ENCODE measurements around the gene ADGRB2.

The ADGRB2 gene

DNA sequence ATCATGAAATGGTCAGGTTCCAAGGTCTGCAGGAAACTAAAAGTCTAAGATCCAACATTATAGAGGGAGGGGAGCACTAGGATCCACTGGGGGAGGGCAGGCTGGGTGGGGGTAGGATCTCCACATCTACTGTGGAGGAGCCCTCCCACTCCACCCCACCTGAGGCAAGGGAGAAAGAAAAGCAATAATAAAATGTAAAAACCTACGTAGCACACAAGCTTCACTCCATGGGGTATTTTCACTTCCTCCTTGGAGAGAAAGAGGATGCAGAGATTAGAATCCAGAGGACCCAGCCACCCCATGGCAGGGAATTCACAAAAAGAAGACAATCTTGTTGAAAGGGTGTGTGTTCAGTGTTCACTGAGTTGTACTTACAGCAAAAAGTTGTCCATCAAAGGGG is 37.3 kb upstream of the ADGRB2 start:
- Histone ChIP-seq H3K4me1 (ENCODE audit: control insufficient read depth in 1 of 2, insufficient read depth in 1 of 2, low read depth in 1 of 2, low read length in 1 of 2) (peaks cover 0 to 8% of the 10 kb centered on the region in 2 experiments), H3K27ac (no peak overlapping the region), H3K36me3 (no peaks in the 10 kb centered on the region), H3K27me3 (peaks cover 5% of the 10 kb centered on the region), H3K4me3 (ENCODE audit: low read depth in 1 of 2, low read length in 1 of 2) (no peak overlapping the region), H3K9me3 (no peaks in the 10 kb centered on the region)
- TF ChIP-seq, protein P1, sequence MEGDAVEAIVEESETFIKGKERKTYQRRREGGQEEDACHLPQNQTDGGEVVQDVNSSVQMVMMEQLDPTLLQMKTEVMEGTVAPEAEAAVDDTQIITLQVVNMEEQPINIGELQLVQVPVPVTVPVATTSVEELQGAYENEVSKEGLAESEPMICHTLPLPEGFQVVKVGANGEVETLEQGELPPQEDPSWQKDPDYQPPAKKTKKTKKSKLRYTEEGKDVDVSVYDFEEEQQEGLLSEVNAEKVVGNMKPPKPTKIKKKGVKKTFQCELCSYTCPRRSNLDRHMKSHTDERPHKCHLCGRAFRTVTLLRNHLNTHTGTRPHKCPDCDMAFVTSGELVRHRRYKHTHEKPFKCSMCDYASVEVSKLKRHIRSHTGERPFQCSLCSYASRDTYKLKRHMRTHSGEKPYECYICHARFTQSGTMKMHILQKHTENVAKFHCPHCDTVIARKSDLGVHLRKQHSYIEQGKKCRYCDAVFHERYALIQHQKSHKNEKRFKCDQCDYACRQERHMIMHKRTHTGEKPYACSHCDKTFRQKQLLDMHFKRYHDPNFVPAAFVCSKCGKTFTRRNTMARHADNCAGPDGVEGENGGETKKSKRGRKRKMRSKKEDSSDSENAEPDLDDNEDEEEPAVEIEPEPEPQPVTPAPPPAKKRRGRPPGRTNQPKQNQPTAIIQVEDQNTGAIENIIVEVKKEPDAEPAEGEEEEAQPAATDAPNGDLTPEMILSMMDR (IDR thresholded peaks at IDR 0.05) = no peak

DNA sequence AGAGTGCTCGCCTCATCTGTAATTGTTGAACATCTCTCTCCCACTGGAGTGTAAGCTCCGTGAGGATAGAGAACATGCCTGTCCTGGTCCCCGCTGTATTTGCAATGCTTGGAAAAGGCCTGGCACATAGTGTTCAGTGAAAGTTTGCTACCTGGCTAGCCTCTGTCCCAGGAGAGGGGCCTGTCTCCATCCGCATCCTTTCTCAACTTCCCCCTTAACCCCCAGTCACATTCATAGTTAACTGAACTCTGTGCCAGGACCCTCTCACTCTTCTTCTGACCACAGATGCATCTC is 36.5 kb upstream of the ADGRB2 start:
- H3K36me3 ChIP-seq = no peaks in the 10 kb centered on the region
- TF ChIP-seq, protein P1 (IDR thresholded peaks at IDR 0.05) = no peak

DNA sequence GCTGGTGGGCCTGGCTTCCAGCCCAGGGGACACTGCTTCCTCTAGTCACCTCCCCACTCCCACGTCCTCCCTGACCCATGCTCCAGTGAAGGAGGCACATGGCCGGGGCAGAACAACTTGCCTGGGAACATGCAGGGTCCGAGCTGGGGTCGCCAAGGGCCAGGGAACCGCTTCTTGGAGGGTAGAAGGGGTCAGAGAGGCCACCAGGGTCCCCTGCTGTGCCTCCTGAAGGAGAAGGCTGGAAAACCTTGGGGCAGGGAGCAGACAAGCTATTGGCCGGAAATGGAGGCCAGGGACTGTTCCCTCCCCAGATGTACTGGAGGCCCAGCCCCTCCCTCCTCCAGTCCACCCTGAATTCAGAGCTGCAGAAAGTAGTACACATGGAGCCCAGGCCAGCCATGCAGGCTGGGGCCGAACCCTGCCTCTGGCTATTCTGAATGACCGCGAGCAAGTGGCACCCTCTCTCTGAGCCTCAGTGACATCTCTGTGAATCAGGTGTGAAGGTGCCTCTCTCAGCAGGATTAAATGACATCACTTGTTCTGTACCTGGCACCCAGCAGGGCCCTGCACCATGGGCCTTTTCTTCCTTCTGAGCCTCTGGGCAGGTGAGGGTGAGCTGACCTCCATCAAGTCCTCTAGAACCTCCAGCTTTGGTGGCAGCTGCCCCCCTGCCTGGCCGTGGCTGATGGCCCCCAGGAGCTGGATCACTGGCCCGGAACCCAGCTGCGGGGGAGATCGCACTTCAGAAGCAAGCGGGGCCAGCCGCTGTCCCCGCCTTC is 35.9 kb upstream of the ADGRB2 start:
- H3K27ac ChIP-seq = no peak overlapping the region
- TF ChIP-seq, protein P1 (IDR thresholded peaks at IDR 0.05) = no peak
- H3K4me1 ChIP-seq (ENCODE audit: control insufficient read depth in 1 of 2, insufficient read depth in 1 of 2, low read depth in 1 of 2, low read length in 1 of 2) = peaks cover 0 to 8% of the 10 kb centered on the region in 2 experiments

More for the DNA sequence above, 36.5 kb upstream of the ADGRB2 start:
- Histone ChIP-seq H3K4me1 (ENCODE audit: control insufficient read depth in 1 of 2, insufficient read depth in 1 of 2, low read depth in 1 of 2, low read length in 1 of 2) (peaks cover 0 to 8% of the 10 kb centered on the region in 2 experiments), H3K4me3 (ENCODE audit: low read depth in 1 of 2, low read length in 1 of 2) (no peak overlapping the region), H3K27ac (no peak overlapping the region), H3K27me3 (peaks cover 5% of the 10 kb centered on the region), H3K9me3 (no peaks in the 10 kb centered on the region)

DNA sequence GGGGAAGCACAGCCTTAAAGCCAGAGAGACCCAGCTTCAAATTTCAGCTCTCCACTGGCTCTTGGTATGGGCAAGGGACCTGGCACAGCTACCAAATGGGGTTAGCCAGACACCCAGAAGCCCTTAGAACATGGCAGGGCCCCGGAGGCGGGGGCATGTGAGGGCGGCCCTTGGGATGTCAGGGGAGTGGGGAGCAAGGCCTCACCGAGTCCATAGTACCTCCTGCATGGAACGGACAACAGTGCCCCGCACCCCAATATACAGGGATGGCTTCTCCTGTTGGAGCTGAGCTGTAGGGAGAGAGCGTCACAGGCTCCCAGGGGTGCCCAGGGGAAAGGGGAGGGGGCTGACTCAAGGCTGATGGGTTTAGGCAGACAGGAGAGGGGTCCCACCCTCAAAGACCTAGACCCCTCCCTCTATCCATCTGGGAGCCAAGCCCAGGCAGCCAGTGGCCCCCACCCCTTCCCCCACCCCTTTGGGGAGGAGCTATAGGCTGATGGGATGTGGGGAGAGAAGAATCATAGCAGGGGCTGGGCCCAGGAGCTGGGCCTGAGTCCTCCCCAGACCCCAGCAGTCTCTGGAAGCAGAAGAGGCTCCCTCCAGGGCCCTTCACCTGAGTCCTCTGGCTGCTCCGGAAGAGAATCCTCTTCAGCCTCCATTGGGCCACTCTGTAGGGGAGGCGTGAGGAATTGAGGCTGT is 35.2 kb upstream of the ADGRB2 start:
- Histone ChIP-seq H3K9me3 (no peaks in the 10 kb centered on the region), H3K4me3 (ENCODE audit: low read depth in 1 of 2, low read length in 1 of 2) (no peak overlapping the region), H3K27me3 (peaks cover 13% of the 10 kb centered on the region), H3K36me3 (no peaks in the 10 kb centered on the region), H3K4me1 (ENCODE audit: control insufficient read depth in 1 of 2, insufficient read depth in 1 of 2, low read depth in 1 of 2, low read length in 1 of 2) (peaks cover 0 to 8% of the 10 kb centered on the region in 2 experiments), H3K27ac (no peak overlapping the region)
- TF ChIP-seq, protein P1 (IDR thresholded peaks at IDR 0.05) = no peak

More for the DNA sequence above, 35.9 kb upstream of the ADGRB2 start:
- Histone ChIP-seq H3K36me3 (no peaks in the 10 kb centered on the region), H3K27me3 (peaks cover 10% of the 10 kb centered on the region), H3K4me3 (ENCODE audit: low read depth in 1 of 2, low read length in 1 of 2) (no peak overlapping the region), H3K9me3 (no peaks in the 10 kb centered on the region)

DNA sequence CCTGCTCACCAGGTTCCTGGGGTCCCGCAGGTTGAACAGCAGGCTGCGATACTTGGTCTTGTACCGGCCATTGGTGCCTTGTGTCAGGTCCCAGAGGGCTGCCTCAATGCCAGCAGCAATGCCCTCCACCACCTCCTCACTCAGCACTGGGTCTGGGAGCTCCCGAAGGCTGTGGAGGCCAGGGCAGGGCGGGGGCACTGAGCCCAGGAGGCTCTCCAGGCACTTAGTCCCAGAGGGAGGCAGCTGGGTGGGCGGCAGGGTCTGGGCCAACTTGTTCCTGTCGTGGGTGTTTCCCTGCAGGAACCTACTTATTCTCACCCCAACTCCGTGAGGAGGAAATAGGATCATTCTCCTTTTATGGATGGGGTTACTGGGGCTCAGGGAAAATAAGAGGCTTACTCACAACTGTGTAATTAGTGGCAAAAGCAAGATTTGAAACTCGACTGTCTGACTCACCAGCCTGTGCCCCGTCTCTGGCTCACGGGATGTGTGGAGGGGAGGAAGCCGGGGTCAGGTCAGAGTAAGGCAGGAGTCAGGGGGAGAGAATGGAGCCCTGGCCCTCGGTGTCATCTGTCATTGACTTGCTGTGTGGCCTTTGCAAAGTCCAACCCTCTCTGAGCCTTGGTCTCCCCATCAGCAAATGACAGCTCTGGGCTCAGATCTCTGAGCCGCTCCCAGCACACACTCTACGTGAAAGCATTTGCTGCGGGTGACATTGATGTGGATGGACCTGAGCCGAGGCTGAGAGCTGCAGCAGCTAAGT is 34.5 kb upstream of the ADGRB2 start:
- Histone ChIP-seq H3K4me1 (ENCODE audit: control insufficient read depth in 1 of 2, insufficient read depth in 1 of 2, low read depth in 1 of 2, low read length in 1 of 2) (peaks cover 0 to 8% of the 10 kb centered on the region in 2 experiments), H3K9me3 (no peaks in the 10 kb centered on the region), H3K36me3 (no peaks in the 10 kb centered on the region), H3K4me3 (ENCODE audit: low read depth in 1 of 2, low read length in 1 of 2) (no peak overlapping the region), H3K27me3 (peaks cover 18% of the 10 kb centered on the region), H3K27ac (no peak overlapping the region)
- TF ChIP-seq, protein P1 (IDR thresholded peaks at IDR 0.05) = no peak

All from neutrophil (primary cell).